GM12872 (cell line): Measurements from ENCODE around the gene ITM2B.

Experiments
- CTCF ChIP-seq: IDR thresholded peaks from 3 replicates; pipeline ENCODE4 v1.5.1; 2011; ENCODE audit warnings: low read depth, mild to moderate bottlenecking, low read length, moderate library complexity; ENCODE audit not compliant: insufficient read depth

The ITM2B gene

GRCh38 chr13:48220592-48220980, 12.4 kb upstream of the ITM2B start:
- no peak for TF ChIP-seq CTCF

GRCh38 chr13:48220981-48221685, 11.9 kb upstream of the ITM2B start:
- no peak for TF ChIP-seq CTCF

GRCh38 chr13:48221686-48222187, 11.3 kb upstream of the ITM2B start:
- TF ChIP-seq CTCF: no peak

- no peak for TF ChIP-seq CTCF
Observed at GRCh38 chr13:48222358-48223301, 10.4 kb upstream of the ITM2B start.

GRCh38 chr13:48224701-48225100, 8.3 kb upstream of the ITM2B start:
- TF ChIP-seq CTCF: no peak

- TF ChIP-seq CTCF: no peak
Observed at GRCh38 chr13:48230541-48230940, 2.5 kb upstream of the ITM2B start.

- TF ChIP-seq CTCF: no peak
Observed at GRCh38 chr13:48231080-48231479, 1.9 kb upstream of the ITM2B start.
